Measurements from ENCODE around the gene TEX36.
A peak's percentile ranks its signal among the peaks of the same experiment; 100 is the strongest.

TEX36 gene

DNA sequence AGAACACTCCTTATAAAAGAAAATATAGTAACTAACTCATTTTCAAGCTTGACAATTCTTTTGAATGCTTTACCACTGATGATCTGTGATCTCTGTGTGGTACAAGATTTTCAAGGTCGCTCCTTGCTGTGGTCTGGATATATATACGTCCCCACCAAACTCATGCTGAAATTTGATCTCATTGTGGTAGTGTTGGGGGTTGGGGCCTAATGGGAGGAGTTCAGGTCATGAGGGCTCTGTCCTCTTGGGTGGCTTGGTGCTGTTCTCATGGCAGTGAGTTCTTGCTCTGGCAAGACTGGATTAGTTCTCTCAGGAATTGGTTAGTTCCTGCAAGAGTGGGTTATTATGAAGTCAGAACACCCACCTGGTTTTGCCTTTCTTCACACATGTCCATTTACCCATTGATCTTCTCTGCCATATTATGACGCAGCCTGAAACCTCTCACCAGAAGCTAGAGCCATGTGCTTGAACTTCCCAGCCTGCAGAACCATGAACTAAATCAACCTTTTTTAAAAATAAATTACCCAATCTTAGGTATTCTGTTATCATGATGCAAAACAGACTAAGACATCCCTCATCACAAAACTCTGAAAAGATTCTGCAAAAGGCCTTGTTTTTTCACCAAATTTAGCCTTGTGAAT lies 28.3 kb upstream of the TEX36 start:
- DNase-seq (ENCODE audit: insufficient read length, low spot score) (no peak), FAIRE-seq (no peak)
- TF ChIP-seq, protein P1, sequence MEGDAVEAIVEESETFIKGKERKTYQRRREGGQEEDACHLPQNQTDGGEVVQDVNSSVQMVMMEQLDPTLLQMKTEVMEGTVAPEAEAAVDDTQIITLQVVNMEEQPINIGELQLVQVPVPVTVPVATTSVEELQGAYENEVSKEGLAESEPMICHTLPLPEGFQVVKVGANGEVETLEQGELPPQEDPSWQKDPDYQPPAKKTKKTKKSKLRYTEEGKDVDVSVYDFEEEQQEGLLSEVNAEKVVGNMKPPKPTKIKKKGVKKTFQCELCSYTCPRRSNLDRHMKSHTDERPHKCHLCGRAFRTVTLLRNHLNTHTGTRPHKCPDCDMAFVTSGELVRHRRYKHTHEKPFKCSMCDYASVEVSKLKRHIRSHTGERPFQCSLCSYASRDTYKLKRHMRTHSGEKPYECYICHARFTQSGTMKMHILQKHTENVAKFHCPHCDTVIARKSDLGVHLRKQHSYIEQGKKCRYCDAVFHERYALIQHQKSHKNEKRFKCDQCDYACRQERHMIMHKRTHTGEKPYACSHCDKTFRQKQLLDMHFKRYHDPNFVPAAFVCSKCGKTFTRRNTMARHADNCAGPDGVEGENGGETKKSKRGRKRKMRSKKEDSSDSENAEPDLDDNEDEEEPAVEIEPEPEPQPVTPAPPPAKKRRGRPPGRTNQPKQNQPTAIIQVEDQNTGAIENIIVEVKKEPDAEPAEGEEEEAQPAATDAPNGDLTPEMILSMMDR (IDR thresholded peaks at IDR 0.05; ENCODE audit: insufficient read depth, missing control alignments): no peak

GRCh38 chr10:125709553-125710474 lies 26.9 kb upstream of the TEX36 start:
- FAIRE-seq: no peak

GRCh38 chr10:125708971-125709503 lies 26.1 kb upstream of the TEX36 start:
- TF ChIP-seq, protein P1 (IDR thresholded peaks at IDR 0.05; ENCODE audit: insufficient read depth, missing control alignments): no peak
- FAIRE-seq (no peak), DNase-seq (ENCODE audit: insufficient read length, low spot score) (no peak)

More at GRCh38 chr10:125709553-125710474, 26.9 kb upstream of the TEX36 start:
- TF ChIP-seq, protein P1 (IDR thresholded peaks at IDR 0.05; ENCODE audit: insufficient read depth, missing control alignments): no peak
- DNase-seq (ENCODE audit: insufficient read length, low spot score): no peak

- FAIRE-seq (no peak), DNase-seq (ENCODE audit: insufficient read length, low spot score) (no peak)
- TF ChIP-seq, protein P1 (IDR thresholded peaks at IDR 0.05; ENCODE audit: insufficient read depth, missing control alignments): no peak
These were observed 24.8 kb upstream of the TEX36 start for GRCh38 chr10:125707541-125708468.

DNA sequence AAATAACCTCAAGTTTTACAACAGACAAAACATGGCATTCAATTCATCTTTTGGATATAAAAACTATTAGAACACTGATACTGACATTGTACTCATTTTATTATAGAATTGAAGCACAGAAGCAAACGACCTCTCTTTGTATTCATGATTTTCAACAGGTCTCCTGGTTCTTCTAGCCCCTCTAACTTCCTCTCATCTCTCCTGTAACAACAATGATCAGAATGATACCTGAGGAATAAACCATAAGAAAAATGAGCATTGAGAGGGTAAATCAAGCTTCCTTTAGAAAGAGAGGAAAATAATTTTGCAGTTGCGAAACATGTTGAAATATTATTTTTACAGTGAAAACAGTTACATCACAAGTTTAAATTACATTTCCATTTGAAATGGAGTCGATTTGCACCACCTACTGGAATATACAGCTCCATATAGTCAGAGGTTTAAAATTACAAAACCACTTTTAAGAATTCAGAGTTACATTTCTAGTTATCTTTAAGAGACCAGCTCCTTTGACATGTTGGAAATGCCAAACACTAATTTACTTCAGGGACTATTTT lies 17.5 kb upstream of the TEX36 start:
- FAIRE-seq (no peak), DNase-seq (ENCODE audit: insufficient read length, low spot score) (no peak)
- TF ChIP-seq, protein P1 (IDR thresholded peaks at IDR 0.05; ENCODE audit: insufficient read depth, missing control alignments): peak; percentile 12

DNA sequence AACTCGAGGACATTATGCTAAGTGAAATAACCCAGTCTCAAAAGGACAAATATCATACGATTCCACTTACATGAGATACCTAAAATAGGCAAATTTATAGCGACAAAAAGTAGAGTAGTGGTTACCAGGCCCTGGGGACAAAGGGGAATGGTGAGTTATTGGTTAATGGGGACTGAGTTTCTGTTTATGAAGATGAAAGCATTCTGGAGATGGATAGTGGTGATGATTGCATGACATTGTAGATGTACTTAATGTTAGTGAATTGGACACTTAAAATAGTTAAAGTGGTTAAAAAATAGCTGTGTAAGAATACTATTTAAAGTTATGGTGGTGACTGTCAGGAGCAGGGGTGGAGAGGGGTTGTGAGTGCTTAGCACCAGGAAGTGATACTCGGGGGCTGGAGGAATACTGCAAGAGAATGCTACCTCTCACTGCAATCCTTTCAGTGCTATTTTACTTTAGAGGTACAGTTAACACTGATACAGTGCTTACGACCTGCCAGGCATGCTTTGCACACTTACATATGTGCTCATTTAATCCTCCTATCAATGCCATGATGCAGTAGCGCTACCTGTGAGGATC lies 16.7 kb upstream of the TEX36 start:
- DNase-seq (ENCODE audit: insufficient read length, low spot score) (no peak), FAIRE-seq (no peak)
- TF ChIP-seq, protein P1 (IDR thresholded peaks at IDR 0.05; ENCODE audit: insufficient read depth, missing control alignments): no peak

Measured in D721Med (cell line).